Kidney capillary endothelial cell (primary cell): Measurements from ENCODE around the gene HAS3.
"Not testable (repeated sequence)": the region's sequence is repeated elsewhere in the genome, so short reads cannot be mapped to it uniquely, and the experiment has no call there.

Experiments used
- DNase-seq: peaks from one replicate; pipeline ENCODE4 v3.0.0-alpha.2; 2018; ENCODE audit warnings: low spot score

Gene HAS3

DNA sequence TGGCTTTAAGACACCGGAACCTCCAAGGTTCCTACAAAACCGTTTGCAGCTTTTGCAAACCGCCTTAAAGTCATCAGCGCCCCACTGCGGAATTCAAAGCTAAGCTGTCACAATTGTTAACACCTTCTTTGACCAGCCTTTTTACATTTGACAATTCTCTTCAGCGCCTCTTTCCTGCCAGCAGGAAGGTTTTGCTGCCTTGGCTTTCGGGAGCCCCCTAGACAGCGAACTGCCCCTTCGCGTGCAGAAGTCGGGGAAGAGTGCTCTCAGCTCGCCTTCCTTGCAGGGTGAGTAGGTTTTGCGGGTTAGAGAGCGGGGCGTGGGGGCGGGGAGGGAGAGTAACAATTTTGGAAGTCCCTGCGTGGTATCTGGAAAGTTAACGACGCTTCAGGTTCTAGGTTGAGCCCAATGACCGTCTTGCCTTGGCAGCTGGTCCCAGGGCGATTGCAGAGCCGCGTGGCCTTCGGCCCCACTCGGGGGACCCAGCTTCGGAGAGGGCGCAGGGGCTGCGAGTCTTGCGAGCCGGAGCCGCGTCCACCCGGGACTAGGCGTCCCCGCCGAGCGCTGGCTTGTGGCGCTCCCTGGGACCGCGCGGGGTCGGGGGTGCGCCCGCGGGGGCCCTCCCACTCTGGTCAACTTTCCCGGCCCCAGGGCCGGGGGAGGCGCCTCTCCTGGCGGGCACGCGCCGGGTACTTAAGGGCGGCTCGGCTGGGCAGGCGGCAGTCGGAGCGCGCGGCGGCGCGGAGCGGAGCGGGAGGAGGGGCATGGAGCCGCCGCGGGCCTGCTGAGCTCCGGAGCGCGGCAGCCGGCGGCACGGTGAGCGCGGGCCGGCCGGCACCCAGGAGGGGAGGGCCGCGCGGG, at the start of gene HAS3:
Gene HAS3, plus strand, starts transcription at position 153 of the 861 bp plus-strand sequence. CDS start 3,743 bp downstream, outside the sequence.
- DNase-seq: no peak

- DNase-seq: no peak
Measured at GRCh38 chr16:69055980-69056379, 49.5 kb upstream of the HAS3 start.

GRCh38 chr16:69056421-69056820, 49.0 kb upstream of the HAS3 start:
- no peak for DNase-seq

- no peak for DNase-seq
Measured at GRCh38 chr16:69057400-69058378, 47.8 kb upstream of the HAS3 start.

- DNase-seq: not testable (repeated sequence)
Measured at GRCh38 chr16:69063491-69063890, 42.0 kb upstream of the HAS3 start.

DNA sequence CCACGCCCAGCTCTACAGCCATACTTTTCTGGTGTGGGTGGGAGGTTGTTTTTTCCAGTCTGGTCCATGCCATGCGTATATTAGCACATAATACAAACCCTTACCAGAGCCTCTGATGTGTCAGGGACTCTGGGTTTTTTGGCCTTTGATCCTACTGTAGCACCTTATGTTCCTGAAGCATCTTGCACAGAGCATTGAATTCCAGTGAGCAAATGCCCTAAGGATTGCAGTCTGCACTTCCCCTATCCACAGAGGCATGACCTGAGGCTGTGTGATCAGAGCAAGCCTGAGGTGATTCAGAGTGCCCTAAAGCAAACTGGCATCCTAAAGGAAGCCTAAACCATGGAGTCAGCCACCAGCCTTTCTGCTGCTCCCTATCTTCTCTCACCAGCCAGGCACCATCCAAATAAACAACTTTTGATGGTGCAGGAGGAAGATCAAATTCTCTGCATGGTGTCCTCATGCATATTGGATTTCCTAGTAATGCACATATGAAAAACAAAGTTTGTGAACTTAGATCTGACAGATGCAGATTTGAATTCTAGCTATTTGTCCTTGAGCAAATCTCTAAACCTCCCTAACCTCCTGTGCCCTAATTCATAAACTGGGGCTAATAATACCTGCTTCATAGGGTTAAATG, 41.2 kb upstream of the HAS3 start:
- DNase-seq: no peak

DNA sequence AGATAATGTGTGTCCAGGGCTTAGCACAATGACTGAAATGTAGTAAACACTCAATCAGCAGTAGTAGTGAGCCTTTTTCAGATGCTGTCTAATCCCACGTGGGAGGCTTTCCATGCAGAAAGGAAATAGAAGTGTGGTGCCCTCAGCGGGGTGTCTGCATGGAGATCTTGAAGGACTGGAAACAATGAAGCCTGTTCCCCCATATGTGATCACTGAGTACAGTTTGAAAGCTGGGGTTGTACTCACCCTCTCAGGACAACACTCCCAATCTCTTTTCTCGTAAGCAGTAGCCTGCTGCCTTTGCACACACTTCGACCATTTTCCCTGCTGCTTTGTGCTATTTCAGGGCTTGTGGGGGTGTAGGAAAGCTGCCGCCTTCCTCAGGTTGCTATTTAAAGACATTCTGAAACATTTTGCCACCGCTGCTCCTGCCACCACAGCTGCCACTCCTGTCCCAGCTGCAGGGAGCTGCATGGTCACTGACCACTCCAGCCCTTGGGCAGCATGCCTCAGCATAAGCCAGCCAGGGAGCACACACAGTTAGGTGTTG, 40.6 kb upstream of the HAS3 start:
- DNase-seq: no peak

DNA sequence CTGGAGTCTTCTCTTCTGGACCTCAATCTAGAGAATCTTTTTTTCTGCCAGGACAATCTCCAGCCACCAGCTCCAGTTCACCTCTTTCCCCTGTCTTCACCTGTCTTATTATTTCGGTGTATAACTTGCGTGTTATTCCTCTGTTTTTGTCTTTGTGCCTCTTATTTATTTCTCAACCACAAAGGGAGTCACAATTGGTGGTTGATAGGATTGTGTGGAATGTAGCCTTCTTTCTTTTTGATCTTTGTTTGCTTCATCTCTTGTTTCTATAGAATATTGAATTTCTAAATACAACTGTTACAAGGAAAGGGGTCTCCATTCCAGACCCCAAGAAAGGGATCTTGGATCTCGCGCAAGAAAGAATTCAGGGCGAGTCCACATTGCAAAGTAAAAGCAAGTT, 35.9 kb upstream of the HAS3 start:
- DNase-seq: no peak

- DNase-seq: no peak
Measured at GRCh38 chr16:69071036-69071435, 34.4 kb upstream of the HAS3 start.

- DNase-seq: no peak
Measured at GRCh38 chr16:69072640-69072974, 32.8 kb upstream of the HAS3 start.

DNA sequence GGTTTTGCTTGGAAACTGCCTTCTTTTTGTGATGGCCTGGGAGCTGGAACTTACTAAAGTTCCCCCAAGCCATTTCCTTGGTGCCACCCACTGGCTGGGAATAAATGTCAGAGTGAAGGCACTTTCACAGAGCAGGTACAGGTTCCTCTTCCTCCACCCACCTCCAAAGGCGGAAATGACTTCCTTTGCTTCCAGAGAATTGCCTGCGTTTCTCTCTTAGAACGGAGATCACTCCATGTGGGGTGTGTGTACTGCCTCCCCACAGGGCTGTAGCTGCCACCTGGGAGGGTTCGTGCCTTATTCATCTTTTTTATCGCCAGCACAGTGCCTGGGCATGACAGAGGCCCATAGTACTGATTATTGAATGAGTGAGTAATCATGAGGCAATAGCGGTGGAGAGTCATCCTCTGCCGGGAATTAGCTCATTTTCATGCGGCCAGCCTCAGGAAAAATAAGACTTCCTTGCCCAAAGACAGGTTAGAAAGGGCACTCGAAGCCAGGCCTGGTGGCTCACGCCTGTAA, 32.2 kb upstream of the HAS3 start:
- DNase-seq: peak; percentile 51

DNA sequence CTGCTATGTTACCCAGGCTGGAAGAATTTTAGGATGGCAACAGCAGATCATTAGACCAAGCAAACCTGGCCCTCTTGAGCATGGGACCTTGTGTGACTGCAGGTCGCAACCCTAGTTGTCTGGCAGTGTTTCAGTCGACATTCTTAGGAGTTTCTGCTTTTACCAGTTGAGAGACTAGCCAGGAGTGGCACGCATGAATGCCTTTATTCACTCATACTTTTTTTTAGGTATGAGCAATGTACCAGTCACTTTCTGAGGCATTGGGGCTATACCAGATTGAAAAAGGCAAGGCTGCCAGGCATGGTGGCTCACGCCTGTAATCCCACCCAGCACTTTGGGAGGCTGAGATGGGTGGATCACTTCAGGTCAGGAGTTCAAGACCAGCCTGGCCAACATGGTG, 28.2 kb upstream of the HAS3 start:
- no peak for DNase-seq

DNA sequence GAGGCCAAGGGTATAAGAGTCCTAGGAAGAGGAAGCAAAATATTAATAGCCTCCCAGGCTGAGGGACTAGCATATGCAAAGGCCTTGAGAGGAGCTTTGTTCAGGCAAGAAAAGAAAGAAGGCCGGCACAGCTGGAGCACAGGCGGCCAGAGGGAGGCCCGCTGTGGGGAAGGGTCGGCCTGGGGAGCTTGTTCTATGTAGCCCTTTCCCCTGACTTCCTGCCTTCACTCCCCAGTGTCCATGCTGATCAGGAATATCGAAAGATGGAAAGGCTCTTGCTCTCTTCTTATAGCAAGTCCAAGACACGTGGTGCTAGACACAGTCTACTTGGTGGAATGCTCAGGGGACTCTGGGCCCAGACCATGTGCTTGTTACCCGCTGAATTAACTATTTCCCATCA, 27.4 kb upstream of the HAS3 start:
- no peak for DNase-seq

GRCh38 chr16:69079697-69080096, 25.8 kb upstream of the HAS3 start:
- DNase-seq: no peak

- DNase-seq: no peak
Measured at GRCh38 chr16:69083306-69083941, 22.0 kb upstream of the HAS3 start.

DNA sequence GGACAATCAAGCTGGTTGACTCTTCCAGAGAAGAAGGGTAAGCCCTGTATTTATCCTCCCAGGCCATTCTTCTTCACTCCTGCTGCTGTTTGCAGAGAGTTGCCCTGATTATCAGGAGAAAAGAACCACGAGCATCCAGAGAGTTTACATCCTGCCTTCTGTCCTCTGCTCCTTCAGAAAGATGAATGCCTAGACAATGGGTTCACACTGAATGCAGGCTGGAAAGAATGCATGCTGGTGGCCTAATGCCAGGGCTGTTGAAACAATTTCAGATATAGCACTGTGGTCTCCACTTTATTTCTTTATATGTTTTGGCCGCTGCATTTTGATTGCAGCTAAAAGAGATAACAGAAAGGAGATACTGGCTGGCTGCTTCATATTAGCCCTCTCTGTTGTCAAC, 21.2 kb upstream of the HAS3 start:
- no peak for DNase-seq

- DNase-seq: no peak
Measured at GRCh38 chr16:69085032-69085695, 20.3 kb upstream of the HAS3 start.

- DNase-seq: no peak
Measured at GRCh38 chr16:69087161-69087581, 18.3 kb upstream of the HAS3 start.

GRCh38 chr16:69088684-69089083, 16.8 kb upstream of the HAS3 start:
- DNase-seq: no peak

- no peak for DNase-seq
Measured at GRCh38 chr16:69089091-69089910, 16.2 kb upstream of the HAS3 start.
